GDM1 (cell line): ENCODE data around the gene ACOT13.
"Not testable (repeated sequence)": the region's sequence is repeated elsewhere in the genome, so short reads cannot be mapped to it uniquely, and the experiment has no call there.

Experiments used
- DNase-seq: peaks from one replicate; lab custom pipeline; 2025; lab: John Stamatoyannopoulos, UW

The ACOT13 gene

GRCh38 chr6:24692415-24692814, 25.5 kb downstream of the ACOT13 start:
- DNase-seq: no peak

- no peak for DNase-seq
Measured at GRCh38 chr6:24692848-24693592, 26.1 kb downstream of the ACOT13 start.

GRCh38 chr6:24694198-24694597, 27.3 kb downstream of the ACOT13 start:
- DNase-seq: no peak

GRCh38 chr6:24695635-24696034, 28.8 kb downstream of the ACOT13 start:
- not testable (repeated sequence) for DNase-seq

GRCh38 chr6:24696097-24696496, 29.2 kb downstream of the ACOT13 start:
- DNase-seq: no peak

GRCh38 chr6:24699521-24700359, 32.9 kb downstream of the ACOT13 start:
- DNase-seq: no peak

GRCh38 chr6:24702720-24703282, 35.9 kb downstream of the ACOT13 start:
- no peak for DNase-seq

- DNase-seq: no peak
Measured at GRCh38 chr6:24704468-24704867, 37.6 kb downstream of the ACOT13 start.

GRCh38 chr6:24708612-24709011, 41.7 kb downstream of the ACOT13 start:
- no peak for DNase-seq

GRCh38 chr6:24709014-24709711, 42.3 kb downstream of the ACOT13 start:
- DNase-seq: no peak

- no peak for DNase-seq
Measured at GRCh38 chr6:24710519-24711303, 43.8 kb downstream of the ACOT13 start.

GRCh38 chr6:24716602-24717148, 49.8 kb downstream of the ACOT13 start:
- not testable (repeated sequence) for DNase-seq

- no peak for DNase-seq
Measured at GRCh38 chr6:24718449-24719124, 51.7 kb downstream of the ACOT13 start.

GRCh38 chr6:24719125-24719971, 52.5 kb downstream of the ACOT13 start, which contains the start of gene C6orf62:
Gene C6orf62, minus strand, starts transcription at chr6:24719154. Its CDS starts 486 bp downstream, at chr6:24718668.
- DNase-seq: peak; percentile 26

GRCh38 chr6:24720131-24720603, 53.3 kb downstream of the ACOT13 start:
- peak; percentile 27 for DNase-seq

GRCh38 chr6:24720604-24721460, 54.0 kb downstream of the ACOT13 start:
- DNase-seq: peak; percentile 100

- DNase-seq: no peak
Measured at GRCh38 chr6:24721461-24722215, 54.8 kb downstream of the ACOT13 start.

- no peak for DNase-seq
Measured at GRCh38 chr6:24723270-24723669, 56.4 kb downstream of the ACOT13 start.
